Measurements from ENCODE around the gene TMEM132D.

GRCh38 chr12:129696926-129697325, 206.9 kb downstream of the TMEM132D start:
- TF ChIP-seq CTCF (conservative IDR thresholded peaks at IDR 0.05; ENCODE audit: low read depth, low read length) (no peak), MAZ (IDR thresholded peaks at IDR 0.05; ENCODE audit: borderline replicate concordance, low read depth, low read length) (no peak), FOS (IDR thresholded peaks at IDR 0.05; ENCODE audit: low read depth, low read length) (no peak), MXI1 (IDR thresholded peaks at IDR 0.05; ENCODE audit: borderline replicate concordance, low read depth, low read length) (no peak), NFE2L2 (IDR thresholded peaks at IDR 0.05; ENCODE audit: low read depth, low read length) (no peak), MAFK (IDR thresholded peaks at IDR 0.05; ENCODE audit: low read depth, low read length) (no peak), RAD21 (IDR thresholded peaks at IDR 0.05; ENCODE audit: low read length) (no peak), USF2 (IDR thresholded peaks at IDR 0.05; ENCODE audit: low read depth, low read length) (no peak), POLR2A (IDR thresholded peaks at IDR 0.05; ENCODE audit: low read depth, low read length) (no peak), CEBPB (IDR thresholded peaks at IDR 0.05; ENCODE audit: low read depth, low read length) (no peak), RFX5 (IDR thresholded peaks at IDR 0.05; ENCODE audit: low read depth, low read length) (no peak), RCOR1 (IDR thresholded peaks at IDR 0.05; ENCODE audit: insufficient replicate concordance, low read length) (no peak), SMC3 (IDR thresholded peaks at IDR 0.05; ENCODE audit: low read depth, low read length) (no peak)
